Glutamatergic neuron (in vitro differentiated cells): Measurements from ENCODE around the gene BPGM. TPM values are rescaled to one million over a fixed set of nuclear protein-coding genes. Genes with fewer than 3 reads are reported as not detected.

Experiments
- DNase-seq: peaks from one replicate; pipeline ENCODE4 v3.0.0; 2022
- H3K27ac Mint-ChIP-seq: one replicate; pipeline ENCODE4 v1.8.0; 2020; ENCODE audit warnings: mild to moderate bottlenecking, mixed read lengths, inconsistent platforms; ENCODE audit not compliant: unreplicated experiment
- H3K27me3 Mint-ChIP-seq: one replicate; pipeline ENCODE4 v1.8.0; 2020; ENCODE audit warnings: mild to moderate bottlenecking, moderate library complexity, mixed read lengths, inconsistent platforms; ENCODE audit not compliant: unreplicated experiment
- H3K36me3 Mint-ChIP-seq: one replicate; pipeline ENCODE4 v1.8.0; 2020; ENCODE audit warnings: mild to moderate bottlenecking, mixed read lengths, inconsistent platforms; ENCODE audit not compliant: unreplicated experiment
- H3K4me1 Mint-ChIP-seq: one replicate; pipeline ENCODE4 v1.8.0; 2020; ENCODE audit warnings: mild to moderate bottlenecking, low read depth, mixed read lengths, inconsistent platforms; ENCODE audit not compliant: unreplicated experiment
- H3K4me3 Mint-ChIP-seq: one replicate; pipeline ENCODE4 v1.8.0; 2020; ENCODE audit warnings: mild to moderate bottlenecking, mixed read lengths, inconsistent platforms; ENCODE audit not compliant: unreplicated experiment
- H3K9me3 Mint-ChIP-seq: one replicate; pipeline ENCODE4 v1.8.0; 2020; ENCODE audit warnings: mild to moderate bottlenecking, moderate library complexity, mixed read lengths, inconsistent platforms; ENCODE audit not compliant: unreplicated experiment
- CTCF ChIP-seq: fragments of 200-600 bp; sonication (generic); IDR thresholded peaks from one replicate; pipeline ENCODE4 v1.5.0; 2021; ENCODE audit not compliant: partially characterized antibody, unreplicated experiment
- total RNA-seq: library from RNA; stranded (reverse); fragmentation: NEBNext Ultra II Directional; extraction: Animal tissue kit (Norgen Biotek cat#: 25700); gene quantifications from one replicate; pipeline ENCODE4 v1.2.1, GENCODE V29; 2021; ENCODE audit not compliant: unreplicated experiment

The BPGM gene
- total RNA-seq, 1 donor from 2014 or later, result 24.2 TPM

DNA sequence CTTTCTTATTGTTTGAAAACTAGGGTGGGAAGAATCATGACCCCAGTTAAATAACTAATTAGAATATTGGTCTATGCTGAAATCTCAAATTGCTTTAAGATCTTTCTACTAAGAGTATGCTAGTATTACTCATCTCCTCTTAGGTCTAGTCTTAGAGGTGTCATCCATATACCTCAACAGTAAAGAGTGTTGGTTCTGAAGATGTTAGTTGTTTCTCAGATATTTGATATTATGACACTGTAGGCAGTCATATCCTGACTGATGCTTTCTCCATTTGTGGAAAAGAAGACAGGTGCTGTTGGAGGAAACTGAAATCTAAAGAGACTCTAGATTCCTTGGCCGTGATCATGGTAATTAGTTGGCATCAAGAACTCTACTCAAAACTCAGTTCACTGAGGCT lies 21.2 kb downstream of the BPGM start:
- H3K36me3 Mint-ChIP-seq, result peaks cover 7% of the 10 kb centered on the region
- no peaks in the 10 kb centered on the region for H3K27me3 Mint-ChIP-seq
- peaks cover 1% of the 10 kb centered on the region for H3K9me3 Mint-ChIP-seq
- no peak for TF ChIP-seq CTCF
- peaks cover 7% of the 10 kb centered on the region for H3K4me1 Mint-ChIP-seq
- H3K4me3 Mint-ChIP-seq, result no peak overlapping the region
- no peak overlapping the region for H3K27ac Mint-ChIP-seq
- no peak for DNase-seq

- DNase-seq, result no peak
- H3K9me3 Mint-ChIP-seq, result peaks cover 1% of the 10 kb centered on the region
- no peak for TF ChIP-seq CTCF
- peaks cover 7% of the 10 kb centered on the region for H3K4me1 Mint-ChIP-seq
- H3K27me3 Mint-ChIP-seq, result no peaks in the 10 kb centered on the region
- H3K36me3 Mint-ChIP-seq, result peaks cover 7% of the 10 kb centered on the region
- H3K27ac Mint-ChIP-seq, result no peak overlapping the region
- H3K4me3 Mint-ChIP-seq, result no peak overlapping the region
Measured at GRCh38 chr7:134669388-134669787, 22.7 kb downstream of the BPGM start.

- Mint-ChIP-seq H3K9me3 (peaks cover 1% of the 10 kb centered on the region), H3K27ac (peak overlapping the region; percentile 34), H3K4me1 (peaks cover 7% of the 10 kb centered on the region), H3K27me3 (no peaks in the 10 kb centered on the region), H3K4me3 (no peak overlapping the region), H3K36me3 (peaks cover 2% of the 10 kb centered on the region)
- no peak for TF ChIP-seq CTCF
- DNase-seq, result no peak
Measured at GRCh38 chr7:134669845-134670373, 23.3 kb downstream of the BPGM start.

GRCh38 chr7:134671609-134672008 lies 25.0 kb downstream of the BPGM start:
- Mint-ChIP-seq H3K27ac (no peak overlapping the region), H3K4me1 (peaks cover 7% of the 10 kb centered on the region), H3K36me3 (no peaks in the 10 kb centered on the region), H3K9me3 (peaks cover 1% of the 10 kb centered on the region), H3K27me3 (no peaks in the 10 kb centered on the region), H3K4me3 (no peak overlapping the region)
- TF ChIP-seq CTCF, result no peak
- no peak for DNase-seq

- Mint-ChIP-seq H3K9me3 (peaks cover 1% of the 10 kb centered on the region), H3K4me1 (peaks cover 7% of the 10 kb centered on the region), H3K27me3 (peaks cover 3% of the 10 kb centered on the region)
Measured at GRCh38 chr7:134674424-134674823, 27.8 kb downstream of the BPGM start.

More at GRCh38 chr7:134674424-134674823, 27.8 kb downstream of the BPGM start:
- no peak for DNase-seq
- Mint-ChIP-seq H3K4me3 (no peak overlapping the region), H3K36me3 (no peaks in the 10 kb centered on the region), H3K27ac (no peak overlapping the region)
- no peak for TF ChIP-seq CTCF
